BJ (cell line): ENCODE data around the gene SPIRE2. TPM values are rescaled to one million over a fixed set of nuclear protein-coding genes. Genes with fewer than 3 reads are reported as not detected.

Source experiments
- CTCF ChIA-PET: fragments of 350-600 bp; formaldehyde crosslinking; extraction: SDS; loops from one replicate; lab custom pipeline; 2021; ENCODE audit warnings: antibody characterized with exemption, inconsistent platforms; lab: Yijun Ruan, JAX
- POLR2A ChIA-PET: fragments of 300-600 bp; sonication (Branson Sonifier 250); formaldehyde crosslinking; extraction: SDS; loops from one replicate; lab custom pipeline; 2021; ENCODE audit warnings: antibody characterized with exemption; lab: Charles Lee
- DNase-seq: peaks from one replicate; pipeline ENCODE4 v3.0.0-alpha.2; 2011; ENCODE audit warnings: low read depth
- H3K27me3 ChIP-seq: 2 replicates; pipeline ENCODE4 v1.6.0; 2011; ENCODE audit warnings: low read length; ENCODE audit not compliant: control insufficient read depth, insufficient read depth
- H3K36me3 ChIP-seq: 2 replicates; pipeline ENCODE4 v1.5.1; 2011; ENCODE audit warnings: low read length; ENCODE audit not compliant: control insufficient read depth, insufficient read depth
- H3K4me3 ChIP-seq: 2 replicates; pipeline ENCODE4 v1.5.1; 2011; ENCODE audit warnings: low read depth, mild to moderate bottlenecking, control low read depth, low read length
- CTCF ChIP-seq: IDR thresholded peaks from 2 replicates; pipeline ENCODE4 v1.5.1; 2011; ENCODE audit warnings: low read depth, mild to moderate bottlenecking, control low read depth, inconsistent platforms, low read length, moderate library complexity; ENCODE audit not compliant: insufficient read depth
- polyA plus RNA-seq: library from polyadenylated mRNA; depleted of rRNA; stranded (reverse); fragments of >200 nt; gene quantifications from 2 replicates; pipeline ENCODE4 v1.2.3, GENCODE V29; 2011

Gene SPIRE2
- polyA plus RNA-seq, 1 experiment, result 2.3 TPM

- H3K27me3 ChIP-seq, result no peaks in the 10 kb centered on the region
- H3K36me3 ChIP-seq, result no peaks in the 10 kb centered on the region
- no peak for TF ChIP-seq CTCF
- POLR2A ChIA-PET, result no interaction called here
- CTCF ChIA-PET, result interaction anchor here (2.6 kb wide), 1 partner anchor 8 kb away, joined by 6 read pairs; no protein-coding TSS in a partner anchor
- no peak for DNase-seq
- no peak overlapping the region for H3K4me3 ChIP-seq
Measured at GRCh38 chr16:89867918-89868317, 39.6 kb downstream of the SPIRE2 start.

- Histone ChIP-seq H3K36me3 (no peaks in the 10 kb centered on the region), H3K27me3 (no peaks in the 10 kb centered on the region), H3K4me3 (no peak overlapping the region)
- DNase-seq, result no peak
- no peak for TF ChIP-seq CTCF
- CTCF ChIA-PET, result interaction anchor here (1.0 to 2.6 kb wide), 3 partner anchors 8 to 29 kb away, joined by 3 to 6 read pairs (median 4); no protein-coding TSS in a partner anchor
- POLR2A ChIA-PET, result no interaction called here
Measured at GRCh38 chr16:89869911-89870310, 41.6 kb downstream of the SPIRE2 start.

- Histone ChIP-seq H3K36me3 (no peaks in the 10 kb centered on the region), H3K4me3 (no peak overlapping the region), H3K27me3 (no peaks in the 10 kb centered on the region)
- TF ChIP-seq CTCF, result no peak
- DNase-seq, result no peak
- ChIA-PET CTCF (interaction anchor here (1.0 to 2.6 kb wide), 3 partner anchors 9 to 29 kb away, joined by 3 to 6 read pairs (median 4); no protein-coding TSS in a partner anchor), POLR2A (no interaction called here)
Measured at GRCh38 chr16:89870440-89870839, 42.2 kb downstream of the SPIRE2 start.

- Histone ChIP-seq H3K27me3 (no peaks in the 10 kb centered on the region), H3K4me3 (no peak overlapping the region), H3K36me3 (0 out of 2 replicates have a peak, but pooled peaks cover 2% of the 10 kb centered on the region)
- no peak for TF ChIP-seq CTCF
- POLR2A ChIA-PET, result no interaction called here
- CTCF ChIA-PET, result interaction anchor here (0.6 to 2.9 kb wide), 4 partner anchors 11 to 172 kb away, joined by 3 to 17 read pairs (median 6); no protein-coding TSS in a partner anchor
- no peak for DNase-seq
Measured at GRCh38 chr16:89871895-89872294, 43.6 kb downstream of the SPIRE2 start.

GRCh38 chr16:89873109-89873971, 45.1 kb downstream of the SPIRE2 start, which contains the start of gene TCF25:
Gene TCF25, plus strand, starts transcription at chr16:89873592. Its CDS starts 76 bp downstream, at chr16:89873668.
- CTCF ChIA-PET, result interaction anchor here (0.5 to 2.9 kb wide), 7 partner anchors 13 to 636 kb away, joined by 3 to 17 read pairs (median 5); partner anchors contain the start of gene MC1R
- POLR2A ChIA-PET, result interaction anchor here (0.6 kb wide), 4 partner anchors 35 to 152 kb away, joined by 4 to 13 read pairs (median 4); partner anchors contain the start of gene VPS9D1
- DNase-seq, result no peak
- Histone ChIP-seq H3K36me3 (peaks cover 2% of the 10 kb centered on the region; the same call in 1 of the 2 replicates), H3K27me3 (no peaks in the 10 kb centered on the region), H3K4me3 (peak within 1 kb of the TSS; percentile 100)
- no peak for TF ChIP-seq CTCF
